Measurements from ENCODE around the gene CDK13. TPM values are rescaled to one million over a fixed set of nuclear protein-coding genes. Genes with fewer than 3 reads are reported as not detected.
"Not testable (repeated sequence)": the region's sequence is repeated elsewhere in the genome, so short reads cannot be mapped to it uniquely, and the experiment has no call there.

The CDK13 gene
- total RNA-seq, 1 experiment from 2014 or later, result 34.9 TPM

DNA sequence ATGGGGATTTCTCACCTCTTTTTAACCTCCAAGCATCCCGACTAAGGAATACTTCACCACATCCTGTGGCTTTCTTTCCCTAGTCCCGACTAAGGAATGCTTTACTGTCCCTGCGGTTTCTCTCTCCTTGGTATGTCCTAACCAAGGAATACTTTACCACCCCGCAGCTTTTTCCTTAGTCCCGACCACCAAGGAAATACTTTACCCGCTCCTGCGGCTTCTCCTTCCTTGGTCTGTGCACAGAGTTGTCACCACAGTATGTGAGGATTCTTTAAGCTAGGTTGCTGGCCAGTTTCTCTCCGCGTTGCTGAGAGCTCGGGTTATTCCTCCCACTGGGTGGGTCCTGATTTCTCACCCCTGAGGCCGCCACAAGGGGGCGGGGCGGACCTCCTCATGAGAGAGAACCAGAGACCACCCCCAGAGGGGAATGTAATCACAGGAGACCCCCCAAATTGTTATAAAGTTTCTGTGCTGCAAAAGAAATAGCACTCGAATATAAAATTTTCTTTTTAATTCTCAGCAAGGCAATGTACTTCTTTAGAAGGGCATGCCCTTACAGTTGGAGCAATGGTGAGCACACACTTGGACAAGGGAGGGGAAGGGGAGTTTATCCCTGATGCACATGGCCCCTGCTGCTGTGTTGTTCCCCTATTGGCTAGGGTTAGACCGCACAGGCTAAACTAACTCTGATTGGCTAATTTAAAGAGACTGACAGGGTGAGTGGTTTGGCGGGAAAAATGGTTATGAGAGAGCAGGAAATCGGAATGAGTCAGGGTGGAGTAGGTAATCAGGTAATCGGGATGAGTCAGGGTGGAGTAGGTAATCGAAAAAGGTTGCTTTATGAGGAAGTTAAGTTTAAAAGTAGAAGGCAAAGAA, 197.6 kb downstream of the CDK13 start:
- Histone ChIP-seq H3K9me2 (replicated peaks; ENCODE audit: low read length) (no peaks in the 10 kb centered on the region), H3K79me2 (ENCODE audit: low read length) (no peaks in the 10 kb centered on the region), H3F3A (ENCODE audit: low read length, unreplicated experiment) (no peaks in the 10 kb centered on the region), H3K36me3 (ENCODE audit: low read depth, low read length) (no peaks in the 10 kb centered on the region), H3K27me3 (ENCODE audit: low read length) (no peaks in the 10 kb centered on the region), H3K9me3 (ENCODE audit: low read length) (no peaks in the 10 kb centered on the region), H2AFZ (ENCODE audit: low read length) (no peak overlapping the region), H3K9ac (ENCODE audit: low read length) (no peak overlapping the region), H3K4me2 (ENCODE audit: low read length) (no peak overlapping the region), H3K4me1 (ENCODE audit: insufficient read depth, low read length) (peaks cover 6% of the 10 kb centered on the region; the same call in 1 of the 2 replicates), H3K4me3 (ENCODE audit: low read length) (no peak overlapping the region), H3K27ac (ENCODE audit: low read length) (no peak overlapping the region), H4K20me1 (ENCODE audit: low read length) (no peaks in the 10 kb centered on the region)
- no peak for ATAC-seq
- no peak for TF ChIP-seq CTCF (conservative IDR thresholded peaks at IDR 0.05; ENCODE audit: low read depth, low read length)
- TF ChIP-seq EZH2phosphoT487 (IDR thresholded peaks at IDR 0.05; ENCODE audit: borderline replicate concordance, low read length), result no peak
- no peak for TF ChIP-seq EZH2 (IDR thresholded peaks at IDR 0.05; ENCODE audit: low read length, unreplicated experiment)
- no TSS peak for BruUV-seq (replicated peaks)
- ChIA-PET POLR2A (ENCODE audit: unreplicated experiment) (no interaction called here), CTCF (no interaction called here)
- intact Hi-C loops (cut with micrococcal nuclease), result no loop called here
- no peak for DNase-seq

DNA sequence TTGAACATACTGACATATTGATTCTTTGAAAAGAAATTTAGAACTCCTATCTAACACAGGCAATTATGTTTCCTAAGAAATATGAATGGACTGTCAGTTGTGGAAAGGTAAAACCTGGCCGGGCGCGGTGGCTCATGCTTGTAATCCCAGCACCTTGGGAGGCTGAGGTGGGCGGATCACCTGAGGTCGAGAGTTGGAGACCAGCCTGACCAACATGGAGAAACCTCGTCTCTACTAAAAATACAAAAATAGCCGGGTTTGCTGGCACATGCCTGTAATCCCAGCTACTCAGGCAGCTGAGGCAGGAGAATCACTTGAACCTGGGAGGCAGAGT, 198.2 kb downstream of the CDK13 start:
- DNase-seq; CTCF ChIA-PET; BruUV-seq (replicated peaks); H2AFZ ChIP-seq (ENCODE audit: low read length); intact Hi-C loops (cut with micrococcal nuclease); ATAC-seq; H3K36me3 ChIP-seq (ENCODE audit: low read depth, low read length); H3F3A ChIP-seq (ENCODE audit: low read length, unreplicated experiment); H3K4me3 ChIP-seq (ENCODE audit: low read length); H3K9me3 ChIP-seq (ENCODE audit: low read length); H3K27ac ChIP-seq (ENCODE audit: low read length); H3K27me3 ChIP-seq (ENCODE audit: low read length); POLR2A ChIA-PET (ENCODE audit: unreplicated experiment); H4K20me1 ChIP-seq (ENCODE audit: low read length); H3K9me2 ChIP-seq (replicated peaks; ENCODE audit: low read length); H3K79me2 ChIP-seq (ENCODE audit: low read length); H3K4me1 ChIP-seq (ENCODE audit: insufficient read depth, low read length); H3K9ac ChIP-seq (ENCODE audit: low read length); H3K4me2 ChIP-seq (ENCODE audit: low read length): not testable (repeated sequence)

GRCh38 chr7:40148671-40149070, 198.6 kb downstream of the CDK13 start:
- ChIA-PET POLR2A (ENCODE audit: unreplicated experiment) (no interaction called here), CTCF (no interaction called here)
- no TSS peak for BruUV-seq (replicated peaks)

More at GRCh38 chr7:40148671-40149070, 198.6 kb downstream of the CDK13 start:
- Histone ChIP-seq H2AFZ (ENCODE audit: low read length) (no peak overlapping the region), H3K4me1 (ENCODE audit: insufficient read depth, low read length) (peaks cover 6% of the 10 kb centered on the region; the same call in 1 of the 2 replicates), H3K27ac (ENCODE audit: low read length) (no peak overlapping the region), H3K9me2 (replicated peaks; ENCODE audit: low read length) (no peaks in the 10 kb centered on the region), H3K79me2 (ENCODE audit: low read length) (no peaks in the 10 kb centered on the region), H3K9me3 (ENCODE audit: low read length) (no peaks in the 10 kb centered on the region), H3K4me2 (ENCODE audit: low read length) (no peak overlapping the region), H3K4me3 (ENCODE audit: low read length) (no peak overlapping the region), H3F3A (ENCODE audit: low read length, unreplicated experiment) (no peaks in the 10 kb centered on the region), H4K20me1 (ENCODE audit: low read length) (no peaks in the 10 kb centered on the region), H3K36me3 (ENCODE audit: low read depth, low read length) (no peaks in the 10 kb centered on the region), H3K9ac (ENCODE audit: low read length) (no peak overlapping the region), H3K27me3 (ENCODE audit: low read length) (no peaks in the 10 kb centered on the region)
- DNase-seq, result no peak
- TF ChIP-seq EZH2phosphoT487 (IDR thresholded peaks at IDR 0.05; ENCODE audit: borderline replicate concordance, low read length) (no peak), CTCF (conservative IDR thresholded peaks at IDR 0.05; ENCODE audit: low read depth, low read length) (no peak), EZH2 (IDR thresholded peaks at IDR 0.05; ENCODE audit: low read length, unreplicated experiment) (no peak)
- intact Hi-C loops (cut with micrococcal nuclease), result no loop called here
- no peak for ATAC-seq

Other genes starting within 250 kb of the CDK13 start
- 32.2 and 48.7 TPM in 2 replicates for gene MPLKIP, start 184.4 kb downstream of the CDK13 start, total RNA-seq (2014; rRNA removed)
- 1.7 and 2.9 TPM in 2 replicates for gene SUGCT, start 184.7 kb downstream of the CDK13 start, total RNA-seq (2014; rRNA removed)